NCI-H524 treated with DMSO at 0.1 percent for 48 hours (cell line): Measurements from ENCODE around the gene BICC1.
"Not testable (repeated sequence)": the region's sequence is repeated elsewhere in the genome, so short reads cannot be mapped to it uniquely, and the experiment has no call there.

Experiments
- DNase-seq: peaks from one replicate; lab custom pipeline; 2025; lab: John Stamatoyannopoulos, UW

The BICC1 gene

GRCh38 chr10:58565271-58565670, 52.6 kb downstream of the BICC1 start:
- no peak for DNase-seq

GRCh38 chr10:58567652-58568051, 55.0 kb downstream of the BICC1 start:
- no peak for DNase-seq

GRCh38 chr10:58568428-58568935, 55.8 kb downstream of the BICC1 start:
- no peak for DNase-seq

GRCh38 chr10:58570307-58570723, 57.6 kb downstream of the BICC1 start:
- DNase-seq: no peak

- no peak for DNase-seq
Measured at GRCh38 chr10:58570979-58571378, 58.3 kb downstream of the BICC1 start.

- DNase-seq: no peak
Measured at GRCh38 chr10:58573144-58573543, 60.5 kb downstream of the BICC1 start.

- no peak for DNase-seq
Measured at GRCh38 chr10:58574058-58574457, 61.4 kb downstream of the BICC1 start.

GRCh38 chr10:58575491-58575890, 62.8 kb downstream of the BICC1 start:
- no peak for DNase-seq

GRCh38 chr10:58576751-58577436, 64.2 kb downstream of the BICC1 start:
- no peak for DNase-seq

- no peak for DNase-seq
Measured at GRCh38 chr10:58577437-58577777, 64.7 kb downstream of the BICC1 start.

GRCh38 chr10:58578366-58578765, 65.7 kb downstream of the BICC1 start:
- DNase-seq: no peak

- no peak for DNase-seq
Measured at GRCh38 chr10:58579011-58579655, 66.5 kb downstream of the BICC1 start.

GRCh38 chr10:58582045-58582444, 69.4 kb downstream of the BICC1 start:
- DNase-seq: no peak

- DNase-seq: no peak
Measured at GRCh38 chr10:58585435-58585834, 72.8 kb downstream of the BICC1 start.

- no peak for DNase-seq
Measured at GRCh38 chr10:58586282-58587245, 73.9 kb downstream of the BICC1 start.

- DNase-seq: no peak
Measured at GRCh38 chr10:58587676-58588075, 75.0 kb downstream of the BICC1 start.

- DNase-seq: no peak
Measured at GRCh38 chr10:58588673-58589265, 76.1 kb downstream of the BICC1 start.

GRCh38 chr10:58590152-58590840, 77.6 kb downstream of the BICC1 start:
- DNase-seq: no peak

- DNase-seq: no peak
Measured at GRCh38 chr10:58590924-58591323, 78.3 kb downstream of the BICC1 start.

GRCh38 chr10:58593008-58593407, 80.3 kb downstream of the BICC1 start:
- no peak for DNase-seq

GRCh38 chr10:58597211-58597610, 84.5 kb downstream of the BICC1 start:
- DNase-seq: not testable (repeated sequence)
